Smooth muscle cell of the brain vasculature (primary cell): Measurements from ENCODE around the gene P2RX1.

ENCODE experiments used
- DNase-seq: peaks from one replicate; pipeline ENCODE4 v3.0.0-alpha.2; 2012; ENCODE audit warnings: low read depth, low spot score

P2RX1 gene

GRCh38 chr17:3925684-3926485 lies 9.6 kb upstream of the P2RX1 start:
- no peak for DNase-seq

- DNase-seq, result no peak
Observed at GRCh38 chr17:3924512-3925350, 8.5 kb upstream of the P2RX1 start.

GRCh38 chr17:3923466-3924190 lies 7.4 kb upstream of the P2RX1 start:
- no peak for DNase-seq

- no peak for DNase-seq
Observed at GRCh38 chr17:3922765-3923164, 6.5 kb upstream of the P2RX1 start.

GRCh38 chr17:3921502-3922319 lies 5.4 kb upstream of the P2RX1 start:
- no peak for DNase-seq

- no peak for DNase-seq
Observed at GRCh38 chr17:3921006-3921405, 4.7 kb upstream of the P2RX1 start.

- no peak for DNase-seq
Observed at GRCh38 chr17:3919123-3919624, 2.9 kb upstream of the P2RX1 start.

- DNase-seq, result no peak
Observed at GRCh38 chr17:3918372-3919122, 2.3 kb upstream of the P2RX1 start.

- no peak for DNase-seq
Observed at GRCh38 chr17:3917391-3917931, 1.2 kb upstream of the P2RX1 start.

- no peak for DNase-seq
Observed at GRCh38 chr17:3916825-3917224, 560 bp upstream of the P2RX1 start.

- no peak for DNase-seq
Observed at GRCh38 chr17:3915581-3915994, 677 bp downstream of the P2RX1 start.

- DNase-seq, result no peak
Observed at GRCh38 chr17:3914312-3914670, 2.0 kb downstream of the P2RX1 start.

- DNase-seq, result no peak
Observed at GRCh38 chr17:3913531-3914311, 2.5 kb downstream of the P2RX1 start.

- DNase-seq, result no peak
Observed at GRCh38 chr17:3912827-3913226, 3.4 kb downstream of the P2RX1 start.

GRCh38 chr17:3911271-3912053 lies 4.8 kb downstream of the P2RX1 start:
- DNase-seq, result no peak

- no peak for DNase-seq
Observed at GRCh38 chr17:3910420-3911270, 5.6 kb downstream of the P2RX1 start.

- DNase-seq, result no peak
Observed at GRCh38 chr17:3909257-3909656, 7.0 kb downstream of the P2RX1 start.
